HG03108 (cell line): ENCODE measurements around the gene ELMOD1.

Source experiments
- ATAC-seq: cut with Tn5 transposase; IDR thresholded peaks from one replicate; pipeline ENCODE4 v1.9.1; 2021; ENCODE audit warnings: moderate library complexity; ENCODE audit not compliant: unreplicated experiment

Gene ELMOD1

GRCh38 chr11:107713009-107713408 lies 122.1 kb downstream of the ELMOD1 start:
- no peak for ATAC-seq
